GM18861 (cell line): Measurements from ENCODE around the gene CKAP2L.

Experiments used
- ATAC-seq: cut with Tn5 transposase; IDR thresholded peaks from one replicate; pipeline ENCODE4 v1.9.1; 2021; ENCODE audit not compliant: unreplicated experiment

The CKAP2L gene

GRCh38 chr2:112793449-112793978, 29.1 kb upstream of the CKAP2L start:
- ATAC-seq = no peak

- ATAC-seq = no peak
Measured at GRCh38 chr2:112792419-112792818, 28.0 kb upstream of the CKAP2L start.

GRCh38 chr2:112791693-112792230, 27.4 kb upstream of the CKAP2L start:
- no peak for ATAC-seq

GRCh38 chr2:112791019-112791418, 26.6 kb upstream of the CKAP2L start:
- no peak for ATAC-seq

- no peak for ATAC-seq
Measured at GRCh38 chr2:112790305-112790704, 25.9 kb upstream of the CKAP2L start.

GRCh38 chr2:112789186-112789585, 24.8 kb upstream of the CKAP2L start:
- ATAC-seq = no peak

GRCh38 chr2:112788653-112789052, 24.2 kb upstream of the CKAP2L start:
- no peak for ATAC-seq

GRCh38 chr2:112787729-112788393, 23.5 kb upstream of the CKAP2L start:
- ATAC-seq = no peak

- no peak for ATAC-seq
Measured at GRCh38 chr2:112787294-112787693, 22.9 kb upstream of the CKAP2L start.

GRCh38 chr2:112784199-112785189, 20.1 kb upstream of the CKAP2L start, which contains the start of gene IL1A:
TSS of gene IL1A (minus strand) at chr2:112784493. CDS start at chr2:112783770, 723 bp downstream.
- ATAC-seq = no peak

- peak; percentile 7 for ATAC-seq
Measured at GRCh38 chr2:112783187-112783714, 18.8 kb upstream of the CKAP2L start.

GRCh38 chr2:112782234-112782799, 17.9 kb upstream of the CKAP2L start:
- ATAC-seq = peak; percentile 72

GRCh38 chr2:112779598-112779997, 15.2 kb upstream of the CKAP2L start:
- ATAC-seq = no peak

- ATAC-seq = no peak
Measured at GRCh38 chr2:112777036-112777435, 12.6 kb upstream of the CKAP2L start.

- ATAC-seq = no peak
Measured at GRCh38 chr2:112776113-112776512, 11.7 kb upstream of the CKAP2L start.

GRCh38 chr2:112774536-112775285, 10.3 kb upstream of the CKAP2L start:
- ATAC-seq = no peak

- ATAC-seq = no peak
Measured at GRCh38 chr2:112773556-112773955, 9.1 kb upstream of the CKAP2L start.

GRCh38 chr2:112772911-112773475, 8.6 kb upstream of the CKAP2L start:
- no peak for ATAC-seq

- peak; percentile 43 for ATAC-seq
Measured at GRCh38 chr2:112772322-112772721, 7.9 kb upstream of the CKAP2L start.

GRCh38 chr2:112768432-112768831, 4.0 kb upstream of the CKAP2L start:
- no peak for ATAC-seq
